GM19463 (cell line): Measurements from ENCODE around the gene FAM217B.
A peak's percentile ranks its signal among the peaks of the same experiment; 100 is the strongest.

Experiments used
- ATAC-seq: cut with Tn5 transposase; IDR thresholded peaks from one replicate; pipeline ENCODE4 v1.9.1; 2021; ENCODE audit warnings: mild to moderate bottlenecking, moderate library complexity; ENCODE audit not compliant: unreplicated experiment

Gene FAM217B

GRCh38 chr20:59940129-59940955 is at the start of gene FAM217B, which contains the start of gene PPP1R3D:
Gene FAM217B, plus strand, starts transcription at chr20:59940389. Its CDS starts 3,555 bp downstream, at chr20:59943944.
Gene PPP1R3D, minus strand, starts transcription at chr20:59940305. Its CDS starts 374 bp downstream, at chr20:59939931.
- ATAC-seq: peak; percentile 89

GRCh38 chr20:59891581-59891980 is 48.6 kb upstream of the FAM217B start:
- ATAC-seq: no peak

- ATAC-seq: no peak
Measured at GRCh38 chr20:59895908-59896307, 44.3 kb upstream of the FAM217B start.

- ATAC-seq: no peak
Measured at GRCh38 chr20:59902470-59902869, 37.7 kb upstream of the FAM217B start.

- ATAC-seq: no peak
Measured at GRCh38 chr20:59903621-59904020, 36.6 kb upstream of the FAM217B start.

- ATAC-seq: no peak
Measured at GRCh38 chr20:59908855-59909254, 31.3 kb upstream of the FAM217B start.

- ATAC-seq: no peak
Measured at GRCh38 chr20:59911041-59911440, 29.1 kb upstream of the FAM217B start.

- no peak for ATAC-seq
Measured at GRCh38 chr20:59912609-59913008, 27.6 kb upstream of the FAM217B start.

GRCh38 chr20:59920944-59921343 is 19.2 kb upstream of the FAM217B start:
- no peak for ATAC-seq

GRCh38 chr20:59923514-59923913 is 16.7 kb upstream of the FAM217B start:
- ATAC-seq: no peak

- no peak for ATAC-seq
Measured at GRCh38 chr20:59925359-59925758, 14.8 kb upstream of the FAM217B start.

GRCh38 chr20:59925899-59926298 is 14.3 kb upstream of the FAM217B start:
- no peak for ATAC-seq

GRCh38 chr20:59931511-59932312 is 8.5 kb upstream of the FAM217B start:
- ATAC-seq: no peak

- ATAC-seq: no peak
Measured at GRCh38 chr20:59932616-59933295, 7.4 kb upstream of the FAM217B start.

GRCh38 chr20:59933296-59933848 is 6.8 kb upstream of the FAM217B start, which contains the start of gene SYCP2:
Gene SYCP2, minus strand, starts transcription at chr20:59933637. Its CDS starts 11,224 bp downstream, at chr20:59922413.
- peak; percentile 53 for ATAC-seq

GRCh38 chr20:59933849-59934585 is 6.2 kb upstream of the FAM217B start:
- peak; percentile 84 for ATAC-seq

GRCh38 chr20:59935457-59936185 is 4.6 kb upstream of the FAM217B start:
- no peak for ATAC-seq

- ATAC-seq: no peak
Measured at GRCh38 chr20:59936409-59936808, 3.8 kb upstream of the FAM217B start.

- no peak for ATAC-seq
Measured at GRCh38 chr20:59937150-59937549, 3.0 kb upstream of the FAM217B start.
